H1 (cell line): ENCODE data around the gene P3H4.

ENCODE experiments used
- CEBPB ChIP-seq: IDR thresholded peaks from 2 replicates; pipeline ENCODE4 v1.6.1; 2012; ENCODE audit warnings: low read depth, low read length
- POLR2A ChIP-seq, 2 experiments: IDR thresholded peaks; 1 replicate in 1 of 2; 2 replicates in 1 of 2; pipeline ENCODE4 v1.6.1; 2011; ENCODE audit warnings: low read depth in 2 of 2, low read length in 2 of 2, mild to moderate bottlenecking in 2 of 2; ENCODE audit errors: control extremely low read depth in 1 of 2
- RAD21 ChIP-seq, 2 experiments: IDR thresholded peaks in 1 of 2; conservative IDR thresholded peaks in 1 of 2; 2 replicates each; pipeline ENCODE4 v1.6.1; 2011; ENCODE audit warnings: low read depth in 2 of 2, low read length in 2 of 2, improper control_type of control experiment in 1 of 2, inconsistent platforms in 1 of 2, mild to moderate bottlenecking in 1 of 2, moderate library complexity in 1 of 2
- RFX5 ChIP-seq: IDR thresholded peaks from 2 replicates; pipeline ENCODE4 v1.6.1; 2011; ENCODE audit warnings: low read depth, low read length, improper control_type of control experiment, borderline replicate concordance
- SRF ChIP-seq: IDR thresholded peaks from 2 replicates; pipeline ENCODE4 v1.6.1; 2011; ENCODE audit warnings: mild to moderate bottlenecking, low read depth, low read length, moderate library complexity
- TBP ChIP-seq: IDR thresholded peaks from 2 replicates; pipeline ENCODE4 v1.6.1; 2011; ENCODE audit warnings: low read depth, low read length, improper control_type of control experiment
- YY1 ChIP-seq: IDR thresholded peaks from 2 replicates; pipeline ENCODE4 v1.6.1; 2011; ENCODE audit warnings: low read depth, mild to moderate bottlenecking, low read length
- TF ChIP-seq, protein P1 (sequence below), 3 experiments: IDR thresholded peaks; 1 replicate in 2 of 3; 2 replicates in 1 of 3; pipeline versions ENCODE4 v1.5.1 to v1.6.1; 2011; ENCODE audit warnings: low read length in 3 of 3, mild to moderate bottlenecking in 3 of 3, inconsistent platforms in 2 of 3, low read depth in 1 of 3, moderate library complexity in 1 of 3; ENCODE audit not compliant: insufficient read depth in 1 of 3; ENCODE audit errors: control extremely low read depth in 1 of 3
- TF ChIP-seq, protein P2 (sequence below): IDR thresholded peaks from 2 replicates; pipeline ENCODE4 v1.6.1; 2012; ENCODE audit warnings: low read length, inconsistent platforms

DNA sequence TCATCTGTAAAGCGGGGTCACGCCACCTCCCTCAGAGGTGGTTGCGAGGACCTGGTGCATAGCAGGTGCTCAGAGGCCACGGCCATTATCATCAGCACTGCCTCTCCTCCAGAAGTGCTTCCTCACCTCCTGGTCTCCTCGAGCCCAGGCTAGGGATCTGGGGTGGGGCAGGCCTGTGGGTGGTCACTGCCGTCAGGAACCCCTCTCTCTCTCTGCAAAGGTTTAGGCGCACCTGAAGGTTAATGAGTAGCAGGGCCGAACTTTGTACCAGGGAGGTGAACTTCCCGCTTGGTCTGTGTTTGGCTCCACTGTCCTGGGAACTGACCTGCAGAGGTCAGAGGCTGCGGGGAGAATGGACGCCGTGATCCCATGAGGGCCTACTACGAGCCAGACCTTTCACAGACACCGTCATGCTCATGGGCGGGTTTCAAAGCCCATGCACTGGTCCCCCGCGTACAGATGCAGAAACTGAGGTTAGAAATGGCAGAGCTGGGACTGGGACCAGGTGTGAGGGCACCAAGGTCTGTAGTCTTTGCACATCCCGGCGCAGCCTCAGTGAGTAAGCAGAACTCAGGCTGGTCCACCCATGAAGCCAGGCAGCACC is 39.1 kb downstream of the P3H4 start:
- TF ChIP-seq SRF (no peak), POLR2A (IDR thresholded peaks at IDR 0.05; ENCODE audit: control extremely low read depth in 1 of 2, low read depth in 2 of 2, low read length in 2 of 2) (no peak), YY1 (no peak), CEBPB (no peak), TBP (no peak), RFX5 (no peak), RAD21 (IDR thresholded peaks at IDR 0.05 in 1 of 2, conservative IDR thresholded peaks at IDR 0.05 in 1 of 2; ENCODE audit: low read depth in 2 of 2, low read length in 2 of 2) (no peak)
- TF ChIP-seq, protein P1, sequence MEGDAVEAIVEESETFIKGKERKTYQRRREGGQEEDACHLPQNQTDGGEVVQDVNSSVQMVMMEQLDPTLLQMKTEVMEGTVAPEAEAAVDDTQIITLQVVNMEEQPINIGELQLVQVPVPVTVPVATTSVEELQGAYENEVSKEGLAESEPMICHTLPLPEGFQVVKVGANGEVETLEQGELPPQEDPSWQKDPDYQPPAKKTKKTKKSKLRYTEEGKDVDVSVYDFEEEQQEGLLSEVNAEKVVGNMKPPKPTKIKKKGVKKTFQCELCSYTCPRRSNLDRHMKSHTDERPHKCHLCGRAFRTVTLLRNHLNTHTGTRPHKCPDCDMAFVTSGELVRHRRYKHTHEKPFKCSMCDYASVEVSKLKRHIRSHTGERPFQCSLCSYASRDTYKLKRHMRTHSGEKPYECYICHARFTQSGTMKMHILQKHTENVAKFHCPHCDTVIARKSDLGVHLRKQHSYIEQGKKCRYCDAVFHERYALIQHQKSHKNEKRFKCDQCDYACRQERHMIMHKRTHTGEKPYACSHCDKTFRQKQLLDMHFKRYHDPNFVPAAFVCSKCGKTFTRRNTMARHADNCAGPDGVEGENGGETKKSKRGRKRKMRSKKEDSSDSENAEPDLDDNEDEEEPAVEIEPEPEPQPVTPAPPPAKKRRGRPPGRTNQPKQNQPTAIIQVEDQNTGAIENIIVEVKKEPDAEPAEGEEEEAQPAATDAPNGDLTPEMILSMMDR (IDR thresholded peaks at IDR 0.05; ENCODE audit: control extremely low read depth in 1 of 3, insufficient read depth in 1 of 3, low read depth in 1 of 3, low read length in 3 of 3): no peak
- TF ChIP-seq, protein P2, sequence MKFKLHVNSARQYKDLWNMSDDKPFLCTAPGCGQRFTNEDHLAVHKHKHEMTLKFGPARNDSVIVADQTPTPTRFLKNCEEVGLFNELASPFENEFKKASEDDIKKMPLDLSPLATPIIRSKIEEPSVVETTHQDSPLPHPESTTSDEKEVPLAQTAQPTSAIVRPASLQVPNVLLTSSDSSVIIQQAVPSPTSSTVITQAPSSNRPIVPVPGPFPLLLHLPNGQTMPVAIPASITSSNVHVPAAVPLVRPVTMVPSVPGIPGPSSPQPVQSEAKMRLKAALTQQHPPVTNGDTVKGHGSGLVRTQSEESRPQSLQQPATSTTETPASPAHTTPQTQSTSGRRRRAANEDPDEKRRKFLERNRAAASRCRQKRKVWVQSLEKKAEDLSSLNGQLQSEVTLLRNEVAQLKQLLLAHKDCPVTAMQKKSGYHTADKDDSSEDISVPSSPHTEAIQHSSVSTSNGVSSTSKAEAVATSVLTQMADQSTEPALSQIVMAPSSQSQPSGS: no peak
